GM12874 (cell line): ENCODE data around the gene TTC13.

Source experiments
- CTCF ChIP-seq: IDR thresholded peaks from 2 replicates; pipeline ENCODE4 v1.5.1; 2011; ENCODE audit warnings: low read depth, mild to moderate bottlenecking, control low read depth, low read length, moderate library complexity; ENCODE audit not compliant: insufficient read depth

TTC13 gene

DNA sequence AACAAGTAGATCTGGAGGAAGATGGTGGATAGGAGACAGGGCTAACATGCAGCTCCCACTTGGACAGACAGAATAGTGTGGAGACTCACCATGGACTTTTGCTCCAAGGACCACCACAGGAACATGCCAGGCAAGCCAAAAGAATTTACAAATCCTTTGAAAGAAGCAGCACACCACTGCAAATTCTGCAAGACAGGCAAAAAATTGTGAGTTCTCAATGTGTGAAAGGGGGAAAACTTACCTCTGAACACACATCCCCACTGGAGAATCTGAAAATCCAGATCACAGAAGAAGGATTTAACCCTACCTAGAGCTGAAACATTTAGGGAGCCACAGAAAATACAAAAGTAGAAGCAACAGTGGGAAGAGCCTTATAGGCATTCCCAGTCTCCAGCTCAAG, 23.2 kb upstream of the TTC13 start:
- no peak for TF ChIP-seq CTCF

- TF ChIP-seq CTCF = no peak
Observed at GRCh38 chr1:231000639-231001038, 22.0 kb upstream of the TTC13 start.

GRCh38 chr1:231000201-231000600, 21.5 kb upstream of the TTC13 start:
- no peak for TF ChIP-seq CTCF

DNA sequence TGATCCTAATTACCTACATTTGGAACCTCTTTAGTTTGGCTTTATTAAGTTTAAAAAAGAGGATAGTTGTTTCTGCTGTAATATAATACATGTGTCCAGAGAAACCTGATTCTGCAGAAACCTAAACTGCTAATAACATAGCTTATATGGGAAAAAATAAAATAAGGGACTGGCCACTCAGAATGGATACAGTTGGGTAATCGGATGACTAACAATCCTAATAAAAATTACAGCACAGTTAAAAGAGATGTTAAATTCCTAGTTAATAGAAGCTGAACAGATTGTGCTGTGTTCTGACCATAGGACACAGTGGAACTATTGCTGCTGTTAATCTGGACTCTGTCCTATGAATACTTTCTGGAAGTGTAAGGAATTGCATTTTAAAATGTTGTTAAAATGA, 16.2 kb upstream of the TTC13 start:
- TF ChIP-seq CTCF = no peak

DNA sequence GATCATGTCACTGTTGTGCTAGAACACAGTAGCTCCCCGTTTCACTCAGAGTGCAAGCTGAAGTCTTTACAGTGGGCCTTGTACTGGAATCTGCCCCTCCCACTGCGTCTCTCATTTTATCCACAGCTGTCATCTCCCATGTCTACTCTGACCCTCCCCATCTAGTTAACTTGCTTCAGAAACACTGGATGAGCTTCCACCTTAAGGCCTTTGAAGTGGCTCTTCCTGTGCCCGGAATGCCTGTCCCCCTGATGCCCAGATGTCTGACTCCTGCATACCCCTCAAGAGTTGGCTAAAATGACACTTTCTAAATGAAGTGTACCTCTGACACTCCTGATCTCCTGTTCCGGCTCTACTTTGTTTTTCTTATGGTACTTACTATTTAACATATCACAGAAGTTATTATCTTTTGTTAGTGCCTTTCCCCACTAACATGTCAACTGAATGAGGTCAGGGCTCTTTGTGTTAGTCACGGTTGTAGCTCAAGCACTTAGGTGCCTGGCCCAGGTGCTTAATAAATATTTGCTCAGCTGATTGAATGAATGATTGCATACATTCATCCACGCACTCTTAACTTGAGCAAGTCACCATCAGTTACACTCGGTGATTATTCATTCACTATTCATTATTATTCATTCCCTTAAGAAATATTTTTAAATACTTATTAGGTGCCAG, 13.6 kb upstream of the TTC13 start:
- no peak for TF ChIP-seq CTCF

DNA sequence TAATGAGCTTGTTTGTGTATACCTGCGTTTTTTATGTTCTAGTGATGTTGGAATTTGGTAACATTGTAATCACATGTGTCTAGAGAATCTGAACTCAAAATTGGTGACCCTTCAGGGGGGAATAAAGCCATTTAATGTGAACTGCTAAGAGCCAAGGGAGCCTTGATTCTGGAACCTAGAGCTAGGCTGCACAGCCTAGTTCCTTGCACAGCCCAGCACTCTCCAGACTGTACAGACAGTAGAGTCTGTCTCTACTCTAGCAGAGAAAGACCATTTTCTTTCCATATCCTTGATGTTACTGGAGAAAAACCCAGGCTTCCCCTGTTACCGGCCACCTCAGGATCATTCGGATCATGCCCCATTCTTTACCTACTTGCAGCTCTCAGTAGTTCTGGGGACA, 8.8 kb upstream of the TTC13 start:
- no peak for TF ChIP-seq CTCF

- no peak for TF ChIP-seq CTCF
Observed at GRCh38 chr1:230986976-230987375, 8.3 kb upstream of the TTC13 start.
